HFFc6 (cell line): ENCODE measurements around the gene COL4A2. TPM values are rescaled to one million over a fixed set of nuclear protein-coding genes. Genes with fewer than 3 reads are reported as not detected.

Experiments
- DNase-seq: peaks from one replicate; pipeline ENCODE4 v3.0.0-alpha.2; 2018
- H3K27ac Mint-ChIP-seq: 2 replicates; pipeline ENCODE4 v1.8.0; 2020; ENCODE audit warnings: mild to moderate bottlenecking, mixed read lengths
- H3K27me3 Mint-ChIP-seq: 2 replicates; pipeline ENCODE4 v1.8.0; 2021; ENCODE audit warnings: mild to moderate bottlenecking, moderate library complexity, mixed read lengths; ENCODE audit not compliant: insufficient read depth
- H3K36me3 Mint-ChIP-seq: 2 replicates; pipeline ENCODE4 v1.8.0; 2021; ENCODE audit warnings: low read depth, mixed read lengths
- H3K4me1 Mint-ChIP-seq: 2 replicates; pipeline ENCODE4 v1.8.0; 2020; ENCODE audit warnings: low read depth, mixed read lengths
- H3K4me3 Mint-ChIP-seq: 2 replicates; pipeline ENCODE4 v1.8.0; 2020; ENCODE audit warnings: mild to moderate bottlenecking, moderate library complexity, mixed read lengths
- H3K9me3 Mint-ChIP-seq: 2 replicates; pipeline ENCODE4 v1.8.0; 2020; ENCODE audit warnings: mild to moderate bottlenecking, mixed read lengths
- CTCF ChIP-seq: fragments of 200-600 bp; sonication (generic); IDR thresholded peaks from 2 replicates; pipeline ENCODE4 v1.5.0; 2021; ENCODE audit warnings: antibody characterized with exemption, mild to moderate bottlenecking
- total RNA-seq, 6 experiments: library from RNA; stranded (reverse); fragmentation: NEBNext Ultra II Directional; extraction: Animal tissue kit (Norgen Biotek cat#: 25700); gene quantifications; 2 replicates in 1 of 6; 3 replicates in 5 of 6; pipeline ENCODE4 v1.2.3, GENCODE V29; 2021

Gene COL4A2
- total RNA-seq, 6 experiments from 2014 or later: 202 to 327 (median 217) TPM

GRCh38 chr13:110382229-110382628 is 75.1 kb downstream of the COL4A2 start:
- Mint-ChIP-seq H3K9me3 (no peaks in the 10 kb centered on the region; the same call in 1 of the 2 replicates), H3K4me1 (peaks cover 45% of the 10 kb centered on the region), H3K27me3 (peaks cover 2% of the 10 kb centered on the region; the same call in 1 of the 2 replicates), H3K27ac (peak overlapping the region; percentile 94), H3K4me3 (peak overlapping the region; percentile 36; the same call in 1 of the 2 replicates), H3K36me3 (peaks cover 28% of the 10 kb centered on the region)
- peak; percentile 76 for DNase-seq
- no peak for TF ChIP-seq CTCF

GRCh38 chr13:110382830-110383229 is 75.7 kb downstream of the COL4A2 start:
- Mint-ChIP-seq H3K9me3 (no peaks in the 10 kb centered on the region; the same call in 1 of the 2 replicates), H3K36me3 (peaks cover 28% of the 10 kb centered on the region), H3K4me3 (no peak overlapping the region), H3K4me1 (peaks cover 49% of the 10 kb centered on the region), H3K27me3 (peaks cover 2% of the 10 kb centered on the region; the same call in 1 of the 2 replicates), H3K27ac (peak overlapping the region; percentile 94)
- no peak for DNase-seq
- TF ChIP-seq CTCF: no peak

GRCh38 chr13:110387451-110388107 is 80.5 kb downstream of the COL4A2 start:
- H3K9me3 Mint-ChIP-seq: peaks cover 21% of the 10 kb centered on the region
- peak overlapping the region; percentile 98 for H3K27ac Mint-ChIP-seq
- TF ChIP-seq CTCF: no peak
- peak overlapping the region; percentile 74 for H3K4me3 Mint-ChIP-seq
- H3K27me3 Mint-ChIP-seq: peaks cover 4% of the 10 kb centered on the region; the same call in 1 of the 2 replicates
- peaks cover 42% of the 10 kb centered on the region for H3K36me3 Mint-ChIP-seq
- H3K4me1 Mint-ChIP-seq: peaks cover 57% of the 10 kb centered on the region
- no peak for DNase-seq

GRCh38 chr13:110388108-110388943 is 81.2 kb downstream of the COL4A2 start:
- Mint-ChIP-seq H3K27ac (peak overlapping the region; percentile 98), H3K4me3 (peak overlapping the region; percentile 74), H3K27me3 (peaks cover 4% of the 10 kb centered on the region; the same call in 1 of the 2 replicates), H3K36me3 (peaks cover 46% of the 10 kb centered on the region), H3K4me1 (peaks cover 55% of the 10 kb centered on the region), H3K9me3 (peaks cover 23% of the 10 kb centered on the region)
- peak; percentile 87 for DNase-seq
- TF ChIP-seq CTCF: no peak

- Mint-ChIP-seq H3K9me3 (peaks cover 32% of the 10 kb centered on the region), H3K36me3 (peaks cover 51% of the 10 kb centered on the region), H3K4me3 (peak overlapping the region; percentile 54; the same call in 1 of the 2 replicates), H3K4me1 (peaks cover 75% of the 10 kb centered on the region), H3K27ac (peak overlapping the region; percentile 98), H3K27me3 (peaks cover 7% of the 10 kb centered on the region)
- TF ChIP-seq CTCF: no peak
- peak; percentile 93 for DNase-seq
These were observed 83.5 kb downstream of the COL4A2 start for GRCh38 chr13:110390567-110390966.
